Measurements from ENCODE around the gene IL12RB2. TPM values are rescaled to one million over a fixed set of nuclear protein-coding genes. Genes with fewer than 3 reads are reported as not detected.

Gene IL12RB2
- total RNA-seq, result 1 to 10 TPM in 2 of 4 donors, under 1 TPM in 1, not detected in 1; 0.50 to 2.8 (median 1.7) TPM

DNA sequence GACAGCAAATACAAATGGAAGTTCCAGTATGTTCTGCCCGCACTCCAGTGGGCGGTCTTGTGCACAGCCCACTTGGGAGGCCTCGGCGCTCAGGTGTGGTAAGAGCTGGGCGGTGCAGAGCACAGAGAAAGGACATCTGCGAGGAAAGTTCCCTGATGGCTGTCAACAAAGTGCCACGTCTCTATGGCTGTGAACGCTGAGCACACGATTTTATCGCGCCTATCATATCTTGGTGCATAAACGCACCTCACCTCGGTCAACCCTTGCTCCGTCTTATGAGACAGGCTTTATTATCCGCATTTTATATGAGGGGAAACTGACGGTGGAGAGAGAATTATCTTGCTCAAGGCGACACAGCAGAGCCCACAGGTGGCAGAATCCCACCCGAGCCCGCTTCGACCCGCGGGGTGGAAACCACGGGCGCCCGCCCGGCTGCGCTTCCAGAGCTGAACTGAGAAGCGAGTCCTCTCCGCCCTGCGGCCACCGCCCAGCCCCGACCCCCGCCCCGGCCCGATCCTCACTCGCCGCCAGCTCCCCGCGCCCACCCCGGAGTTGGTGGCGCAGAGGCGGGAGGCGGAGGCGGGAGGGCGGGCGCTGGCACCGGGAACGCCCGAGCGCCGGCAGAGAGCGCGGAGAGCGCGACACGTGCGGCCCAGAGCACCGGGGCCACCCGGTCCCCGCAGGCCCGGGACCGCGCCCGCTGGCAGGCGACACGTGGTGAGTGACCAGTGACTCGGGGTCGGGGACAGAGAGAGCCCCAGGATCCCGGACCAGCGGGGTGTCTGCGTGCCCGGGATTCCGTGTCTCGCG lies at the start of gene IL12RB2:
IL12RB2 (plus strand) TSS at position 623 of the 810 bp plus-strand sequence. CDS start 12,496 bp downstream, outside the sequence.
- ATAC-seq, result peak; percentile 39

GRCh38 chr1:67261680-67262079 lies 46.0 kb upstream of the IL12RB2 start:
- no peak overlapping the region for H3K4me3 ChIP-seq
- ATAC-seq, result no peak
- WGBS, 2 donors (ENCODE audit: low coverage in 1 of 2), result 13 to 14% methylated on average over 4 of the region's 4 CpGs

More for the DNA sequence above, at the start of gene IL12RB2:
- H3K4me1 ChIP-seq, result peaks cover 0 to 15% (median 0%) of the 10 kb centered on the region in 3 donors
- WGBS, 2 donors (ENCODE audit: low coverage in 1 of 2), result 13% methylated on average over 14 of the region's 75 CpGs; no CpG with 5 or more reads in 1 of the 2 donors
- H3K36me3 ChIP-seq, result no peaks in the 10 kb centered on the region
- H3K9me3 ChIP-seq, result no peaks in the 10 kb centered on the region
- TF ChIP-seq EP300 (IDR thresholded peaks at IDR 0.05) (no peak), POLR2AphosphoS5 (IDR thresholded peaks at IDR 0.05) (no peak), CTCF (IDR thresholded peaks at IDR 0.05) (no peak), POLR2A (IDR thresholded peaks at IDR 0.05) (no peak)
- peak within 1 kb of the TSS in 1 of 2 donors; percentile 52 for H3K4me3 ChIP-seq
- H3K27me3 ChIP-seq, result peaks cover 27% of the 10 kb centered on the region
- H3K27ac ChIP-seq, result no peak within 1 kb of the TSS

DNA sequence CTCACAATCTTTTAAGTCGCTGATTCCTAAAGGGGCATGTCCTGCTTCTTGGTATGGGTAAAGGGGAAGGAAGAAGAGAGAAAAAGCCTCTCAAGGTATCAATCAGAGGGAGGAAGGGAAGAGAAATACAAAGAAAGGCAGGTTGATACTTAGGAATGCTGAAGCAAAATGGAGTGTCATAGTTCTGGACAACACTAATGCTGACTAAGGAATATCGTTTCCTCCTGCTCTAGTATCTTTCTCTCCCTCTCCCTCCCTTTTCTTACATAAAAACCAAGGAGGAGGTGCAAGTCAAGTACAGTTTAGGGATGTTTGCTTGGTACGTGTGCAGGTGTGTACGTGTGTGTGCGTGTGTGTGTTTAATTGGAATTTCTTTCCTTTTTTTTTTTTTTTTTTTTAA lies 44.9 kb upstream of the IL12RB2 start:
- Histone ChIP-seq H3K9me3 (no peaks in the 10 kb centered on the region), H3K27ac (no peak overlapping the region), H3K36me3 (no peaks in the 10 kb centered on the region), H3K27me3 (no peaks in the 10 kb centered on the region), H3K4me1 (no peaks in the 10 kb centered on the region), H3K4me3 (no peak overlapping the region)
- no peak for TF ChIP-seq EP300 (IDR thresholded peaks at IDR 0.05)
- no peak for ATAC-seq
- WGBS, 2 donors (ENCODE audit: low coverage in 1 of 2), result 67 to 78% methylated on average over 4 to 5 of the region's 5 CpGs

More at GRCh38 chr1:67261680-67262079, 46.0 kb upstream of the IL12RB2 start:
- Histone ChIP-seq H3K9me3 (no peaks in the 10 kb centered on the region), H3K27ac (no peak overlapping the region), H3K4me1 (no peaks in the 10 kb centered on the region), H3K27me3 (no peaks in the 10 kb centered on the region), H3K36me3 (no peaks in the 10 kb centered on the region)
- TF ChIP-seq POLR2A (IDR thresholded peaks at IDR 0.05) (no peak), CTCF (IDR thresholded peaks at IDR 0.05) (no peak), EP300 (IDR thresholded peaks at IDR 0.05) (no peak), POLR2AphosphoS5 (IDR thresholded peaks at IDR 0.05) (no peak)

DNA sequence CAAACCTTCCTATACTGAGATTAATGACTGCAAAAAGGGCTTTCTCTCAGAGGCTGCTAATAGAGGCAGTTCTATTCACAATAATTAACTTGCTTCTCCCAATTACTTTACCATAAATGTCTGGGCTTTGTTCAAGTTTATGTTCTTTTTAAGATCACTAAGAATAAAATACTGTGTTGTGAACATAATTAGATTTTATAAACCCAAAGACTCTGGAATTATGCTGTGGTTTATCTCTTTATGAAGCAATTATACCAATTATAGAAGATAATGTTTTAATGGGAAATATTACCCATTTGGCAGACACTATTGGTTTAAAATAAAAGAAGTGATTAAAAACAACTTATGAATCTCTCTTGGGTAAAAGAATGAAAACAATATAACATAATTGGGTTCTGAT lies 43.5 kb upstream of the IL12RB2 start:
- H3K36me3 ChIP-seq, result no peaks in the 10 kb centered on the region
- no peaks in the 10 kb centered on the region for H3K4me1 ChIP-seq
- H3K27ac ChIP-seq, result no peak overlapping the region
- H3K4me3 ChIP-seq, result no peak overlapping the region
- H3K9me3 ChIP-seq, result no peaks in the 10 kb centered on the region
- TF ChIP-seq CTCF (IDR thresholded peaks at IDR 0.05) (no peak), POLR2A (IDR thresholded peaks at IDR 0.05) (no peak), POLR2AphosphoS5 (IDR thresholded peaks at IDR 0.05) (no peak), EP300 (IDR thresholded peaks at IDR 0.05) (no peak)
- ATAC-seq, result no peak
- no peaks in the 10 kb centered on the region for H3K27me3 ChIP-seq

DNA sequence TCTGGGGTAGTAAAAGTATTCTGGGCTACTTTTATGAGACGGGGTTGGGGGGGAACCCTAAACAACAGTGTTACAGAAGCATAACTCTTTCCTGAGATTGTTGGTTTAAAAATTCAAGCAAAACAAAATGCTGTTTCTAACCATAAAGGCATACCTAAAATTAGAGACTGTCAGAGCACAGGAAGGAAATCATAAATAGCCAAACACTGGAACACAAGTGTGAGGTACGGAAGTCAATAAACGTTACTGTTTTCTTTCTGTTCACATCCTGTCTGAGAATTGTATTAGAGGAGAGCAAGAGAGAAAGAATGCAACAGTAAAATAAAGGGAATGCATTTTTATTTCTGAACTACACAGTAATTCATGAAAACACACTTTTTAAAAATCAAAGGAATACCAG lies 42.8 kb upstream of the IL12RB2 start:
- H3K4me3 ChIP-seq, result no peak overlapping the region
- TF ChIP-seq POLR2A (IDR thresholded peaks at IDR 0.05) (no peak), EP300 (IDR thresholded peaks at IDR 0.05) (no peak), CTCF (IDR thresholded peaks at IDR 0.05) (no peak), POLR2AphosphoS5 (IDR thresholded peaks at IDR 0.05) (no peak)
- no peaks in the 10 kb centered on the region for H3K4me1 ChIP-seq
- no peak for ATAC-seq
- H3K27ac ChIP-seq, result no peak overlapping the region
- H3K9me3 ChIP-seq, result no peaks in the 10 kb centered on the region
- 43 to 65% methylated on average over 3 of the region's 3 CpGs for WGBS, 2 donors (ENCODE audit: low coverage in 1 of 2)
- H3K36me3 ChIP-seq, result no peaks in the 10 kb centered on the region
- no peaks in the 10 kb centered on the region for H3K27me3 ChIP-seq
